K562 (cell line): ENCODE measurements around the gene SLMAP.

Experiments used
- CEBPB ChIP-seq: fragments of 450-650 bp; IDR thresholded peaks from 2 replicates; pipeline ENCODE4 v1.6.1; 2016; ENCODE audit warnings: missing genetic modification characterization, missing compliant biosample characterization
- CTCF ChIP-seq, 3 experiments: IDR thresholded peaks in 2 of 3; conservative IDR thresholded peaks in 1 of 3; 2 replicates each; pipeline ENCODE4 v1.5.1; 2011 to 2012; ENCODE audit warnings: low read length in 3 of 3, mild to moderate bottlenecking in 3 of 3, control low read depth in 2 of 3, improper control_type of control experiment in 1 of 3, inconsistent platforms in 1 of 3, low read depth in 1 of 3, mixed read lengths in 1 of 3, moderate library complexity in 1 of 3; ENCODE audit not compliant: insufficient read depth in 2 of 3
- ESRRA ChIP-seq: fragments of 450-650 bp; IDR thresholded peaks from 2 replicates; pipeline ENCODE4 v1.6.1; 2014; ENCODE audit warnings: low read depth, mild to moderate bottlenecking, moderate library complexity, borderline replicate concordance
- MAFK ChIP-seq: IDR thresholded peaks from 2 replicates; pipeline ENCODE4 v1.6.1; 2011; ENCODE audit warnings: low read length, improper control_type of control experiment
- MAZ ChIP-seq, 2 experiments: fragments of 450-650 bp in 1 of 2; sonication (generic) in 1 of 2; formaldehyde crosslinking; IDR thresholded peaks in 1 of 2; conservative IDR thresholded peaks in 1 of 2; 2 replicates each; pipeline versions ENCODE4 v1.4.0 to v1.5.0; 2020; ENCODE audit warnings: mild to moderate bottlenecking in 1 of 2, missing genetic modification reagents in 1 of 2
- PCBP1 ChIP-seq: fragments of 200-400 bp; formaldehyde crosslinking; IDR thresholded peaks from 2 replicates; pipeline ENCODE4 v1.6.1; 2018; ENCODE audit warnings: mild to moderate bottlenecking, low read depth, low read length; ENCODE audit not compliant: poor library complexity, severe bottlenecking
- POLR2G ChIP-seq: fragments of 200-400 bp; formaldehyde crosslinking; IDR thresholded peaks from 2 replicates; pipeline ENCODE4 v1.6.1; 2017; ENCODE audit warnings: low read depth, mild to moderate bottlenecking, antibody characterized with exemption, low read length, moderate library complexity
- RCOR1 ChIP-seq, 2 experiments: IDR thresholded peaks; 2 replicates each; pipeline ENCODE4 v1.6.1; 2012; ENCODE audit warnings: low read depth in 2 of 2, low read length in 2 of 2, borderline replicate concordance in 1 of 2, improper control_type of control experiment in 1 of 2
- TBL1XR1 ChIP-seq, 2 experiments: IDR thresholded peaks; 2 replicates each; pipeline ENCODE4 v1.6.1; 2012; ENCODE audit warnings: improper control_type of control experiment in 2 of 2, low read length in 2 of 2, mild to moderate bottlenecking in 1 of 2
- TFAM ChIP-seq: fragments of 250-450 bp; sonication (Bioruptor Pico); conservative IDR thresholded peaks from 2 replicates; pipeline ENCODE4 v1.5.0; 2021; ENCODE audit warnings: mild to moderate bottlenecking, moderate library complexity
- ZNF133 ChIP-seq: fragments of 250-450 bp; sonication (Bioruptor Pico); IDR thresholded peaks from 2 replicates; pipeline ENCODE4 v1.4.0; 2020; ENCODE audit warnings: mild to moderate bottlenecking
- TF ChIP-seq, protein P1 (sequence below), 2 experiments: fragments of 450-650 bp in 1 of 2; sonication (generic) in 1 of 2; formaldehyde crosslinking; conservative IDR thresholded peaks; 2 replicates each; pipeline versions ENCODE4 v1.4.0 to v1.8.1; 2020 to 2022; ENCODE audit warnings: mild to moderate bottlenecking in 1 of 2, missing genetic modification reagents in 1 of 2
- TF ChIP-seq, protein P2 (sequence below): sonication (generic); formaldehyde crosslinking; IDR thresholded peaks from 2 replicates; pipeline ENCODE4 v1.8.1; 2022; ENCODE audit warnings: missing genetic modification reagents

DNA sequence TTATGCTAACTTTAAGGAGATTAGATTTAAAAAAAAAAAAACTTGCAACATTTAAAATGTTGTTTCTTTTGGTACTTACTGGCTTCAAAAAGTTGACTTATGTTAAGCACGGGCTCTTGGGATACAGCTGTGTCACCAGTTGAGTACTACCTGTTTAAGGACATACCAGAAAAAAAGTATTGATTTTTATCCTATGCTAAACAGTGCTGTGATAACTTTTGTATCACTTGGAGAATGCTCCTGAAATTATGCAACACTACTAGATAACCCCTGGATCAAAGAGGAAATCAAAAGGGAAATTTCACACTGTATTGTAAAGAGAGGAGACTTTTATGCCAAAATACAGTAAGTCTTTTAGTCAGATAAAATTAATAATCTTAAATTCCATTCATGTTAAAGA lies 77.7 kb downstream of the SLMAP start:
- TF ChIP-seq CTCF (IDR thresholded peaks at IDR 0.05 in 2 of 3, conservative IDR thresholded peaks at IDR 0.05 in 1 of 3; ENCODE audit: insufficient read depth in 2 of 3, low read depth in 1 of 3, low read length in 3 of 3), result no peak
- TF ChIP-seq ESRRA, result no peak
- TF ChIP-seq, protein P1, sequence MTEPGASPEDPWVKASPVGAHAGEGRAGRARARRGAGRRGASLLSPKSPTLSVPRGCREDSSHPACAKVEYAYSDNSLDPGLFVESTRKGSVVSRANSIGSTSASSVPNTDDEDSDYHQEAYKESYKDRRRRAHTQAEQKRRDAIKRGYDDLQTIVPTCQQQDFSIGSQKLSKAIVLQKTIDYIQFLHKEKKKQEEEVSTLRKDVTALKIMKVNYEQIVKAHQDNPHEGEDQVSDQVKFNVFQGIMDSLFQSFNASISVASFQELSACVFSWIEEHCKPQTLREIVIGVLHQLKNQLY (CRISPR knock-in tag; conservative IDR thresholded peaks at IDR 0.05), result no peak
- no peak for TF ChIP-seq ZNF133 (CRISPR knock-in tag)
- no peak for TF ChIP-seq TBL1XR1 (IDR thresholded peaks at IDR 0.05; ENCODE audit: low read length in 2 of 2)
- TF ChIP-seq, protein P2, sequence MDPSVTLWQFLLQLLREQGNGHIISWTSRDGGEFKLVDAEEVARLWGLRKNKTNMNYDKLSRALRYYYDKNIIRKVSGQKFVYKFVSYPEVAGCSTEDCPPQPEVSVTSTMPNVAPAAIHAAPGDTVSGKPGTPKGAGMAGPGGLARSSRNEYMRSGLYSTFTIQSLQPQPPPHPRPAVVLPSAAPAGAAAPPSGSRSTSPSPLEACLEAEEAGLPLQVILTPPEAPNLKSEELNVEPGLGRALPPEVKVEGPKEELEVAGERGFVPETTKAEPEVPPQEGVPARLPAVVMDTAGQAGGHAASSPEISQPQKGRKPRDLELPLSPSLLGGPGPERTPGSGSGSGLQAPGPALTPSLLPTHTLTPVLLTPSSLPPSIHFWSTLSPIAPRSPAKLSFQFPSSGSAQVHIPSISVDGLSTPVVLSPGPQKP (CRISPR knock-in tag), result no peak
- TF ChIP-seq PCBP1, result no peak
- no peak for TF ChIP-seq POLR2G
- TF ChIP-seq MAFK, result no peak
- no peak for TF ChIP-seq CEBPB (tag)
- no peak for TF ChIP-seq TFAM (CRISPR knock-in tag)
- TF ChIP-seq MAZ (CRISPR knock-in tag; conservative IDR thresholded peaks at IDR 0.05 in 1 of 2, IDR thresholded peaks at IDR 0.05 in 1 of 2), result no peak
- TF ChIP-seq RCOR1 (IDR thresholded peaks at IDR 0.05; ENCODE audit: borderline replicate concordance in 1 of 2, low read depth in 2 of 2, low read length in 2 of 2), result no peak
